SK-N-SH treated with all-trans-retinoic acid at 6 μM for 48 hours (cell line): Measurements from ENCODE around the gene PRKAB1.
"Not testable (repeated sequence)": the region's sequence is repeated elsewhere in the genome, so short reads cannot be mapped to it uniquely, and the experiment has no call there.

Experiments used
- ATAC-seq: fragments of 200-7000 bp; cut with Tn5 transposase; 3 replicates; pipeline ENCODE4 v1.9.1; 2020; ENCODE audit warnings: mild to moderate bottlenecking, moderate library complexity
- ARNTL ChIP-seq: fragments of 450-650 bp; formaldehyde crosslinking; IDR thresholded peaks from 2 replicates; pipeline ENCODE4 v1.5.0; 2020; ENCODE audit warnings: low read depth, mild to moderate bottlenecking, moderate library complexity, borderline replicate concordance
- BACH2 ChIP-seq: fragments of 250-450 bp; sonication (Bioruptor Pico); IDR thresholded peaks from 2 replicates; pipeline ENCODE4 v1.9.0; 2021; ENCODE audit warnings: mild to moderate bottlenecking, borderline replicate concordance
- CSDC2 ChIP-seq: fragments of 250-450 bp; sonication (Bioruptor Pico); IDR thresholded peaks from 2 replicates; pipeline ENCODE4 v1.5.0; 2020; ENCODE audit warnings: mild to moderate bottlenecking, moderate library complexity
- ESRRG ChIP-seq: fragments of 250-450 bp; sonication (Bioruptor Pico); IDR thresholded peaks from 2 replicates; pipeline ENCODE4 v1.6.1; 2021; ENCODE audit warnings: mild to moderate bottlenecking
- GLIS3 ChIP-seq: fragments of 250-450 bp; sonication (Bioruptor Pico); IDR thresholded peaks from 2 replicates; pipeline ENCODE4 v1.5.0; 2020; ENCODE audit warnings: mild to moderate bottlenecking, moderate library complexity
- ISL1 ChIP-seq: fragments of 250-450 bp; sonication (Bioruptor Pico); IDR thresholded peaks from 2 replicates; pipeline ENCODE4 v2.1.2; 2022; ENCODE audit warnings: mild to moderate bottlenecking, moderate library complexity
- OSR1 ChIP-seq: fragments of 250-450 bp; sonication (Bioruptor Pico); IDR thresholded peaks from 2 replicates; pipeline ENCODE4 v1.8.0; 2022; ENCODE audit warnings: moderate library complexity, mild to moderate bottlenecking, inconsistent platforms
- PPARA ChIP-seq: fragments of 250-450 bp; sonication (Bioruptor Pico); IDR thresholded peaks from 2 replicates; pipeline ENCODE4 v1.5.0; 2020; ENCODE audit warnings: mild to moderate bottlenecking, borderline replicate concordance
- RARB ChIP-seq: fragments of 250-450 bp; sonication (Bioruptor Pico); IDR thresholded peaks from 2 replicates; pipeline ENCODE4 v1.8.0; 2021; ENCODE audit warnings: mild to moderate bottlenecking, moderate library complexity
- SNAI2 ChIP-seq: fragments of 250-450 bp; sonication (Bioruptor Pico); IDR thresholded peaks from 2 replicates; pipeline ENCODE4 v1.5.0; 2020; ENCODE audit warnings: mild to moderate bottlenecking, moderate library complexity
- TCF4 ChIP-seq: fragments of 250-450 bp; sonication (Bioruptor Pico); IDR thresholded peaks from 2 replicates; pipeline ENCODE4 v1.8.0; 2021; ENCODE audit warnings: mild to moderate bottlenecking, moderate library complexity, borderline replicate concordance
- TOX ChIP-seq: fragments of 250-450 bp; sonication (Bioruptor Pico); IDR thresholded peaks from 2 replicates; pipeline ENCODE4 v1.8.0; 2021; ENCODE audit warnings: mild to moderate bottlenecking, moderate library complexity, borderline replicate concordance
- ZFP3 ChIP-seq: fragments of 250-450 bp; sonication (Bioruptor Pico); IDR thresholded peaks from 2 replicates; pipeline ENCODE4 v1.5.0; 2020; ENCODE audit warnings: mild to moderate bottlenecking, moderate library complexity
- ZFP30 ChIP-seq: fragments of 450-650 bp; formaldehyde crosslinking; IDR thresholded peaks from 2 replicates; pipeline ENCODE4 v1.5.0; 2022; ENCODE audit warnings: mild to moderate bottlenecking, moderate library complexity
- ZNF565 ChIP-seq: fragments of 450-650 bp; formaldehyde crosslinking; conservative IDR thresholded peaks from 2 replicates; pipeline ENCODE4 v1.5.0; 2020; ENCODE audit warnings: low read depth, mild to moderate bottlenecking, moderate library complexity
- ZNF70 ChIP-seq: fragments of 450-650 bp; formaldehyde crosslinking; IDR thresholded peaks from 2 replicates; pipeline ENCODE4 v1.5.0; 2020; ENCODE audit warnings: mild to moderate bottlenecking, moderate library complexity
- ZNF8 ChIP-seq: fragments of 450-650 bp; formaldehyde crosslinking; IDR thresholded peaks from 2 replicates; pipeline ENCODE4 v1.5.0; 2020; ENCODE audit warnings: mild to moderate bottlenecking, moderate library complexity
- TF ChIP-seq, protein P1 (sequence below): fragments of 250-450 bp; sonication (Bioruptor Pico); IDR thresholded peaks from 2 replicates; pipeline ENCODE4 v1.8.0; 2021; ENCODE audit warnings: low read depth, mild to moderate bottlenecking, moderate library complexity, borderline replicate concordance
- TF ChIP-seq, protein P2 (sequence below): fragments of 250-450 bp; sonication (Bioruptor Pico); IDR thresholded peaks from 2 replicates; pipeline ENCODE4 v1.5.1; 2021; ENCODE audit warnings: mild to moderate bottlenecking, moderate library complexity
- TF ChIP-seq, protein P3 (sequence below): fragments of 250-450 bp; sonication (Bioruptor Pico); IDR thresholded peaks from 2 replicates; pipeline ENCODE4 v1.5.1; 2020; ENCODE audit warnings: low read depth, mild to moderate bottlenecking, moderate library complexity
- TF ChIP-seq, protein P4 (sequence below): fragments of 250-450 bp; sonication (Bioruptor Pico); IDR thresholded peaks from 2 replicates; pipeline ENCODE4 v1.8.0; 2020; ENCODE audit warnings: mild to moderate bottlenecking, moderate library complexity, borderline replicate concordance
- TF ChIP-seq, protein P5 (sequence below): fragments of 250-450 bp; sonication (Bioruptor Pico); IDR thresholded peaks from 2 replicates; pipeline ENCODE4 v1.5.0; 2020; ENCODE audit warnings: mild to moderate bottlenecking, moderate library complexity

The PRKAB1 gene, protein sequence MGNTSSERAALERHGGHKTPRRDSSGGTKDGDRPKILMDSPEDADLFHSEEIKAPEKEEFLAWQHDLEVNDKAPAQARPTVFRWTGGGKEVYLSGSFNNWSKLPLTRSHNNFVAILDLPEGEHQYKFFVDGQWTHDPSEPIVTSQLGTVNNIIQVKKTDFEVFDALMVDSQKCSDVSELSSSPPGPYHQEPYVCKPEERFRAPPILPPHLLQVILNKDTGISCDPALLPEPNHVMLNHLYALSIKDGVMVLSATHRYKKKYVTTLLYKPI

DNA sequence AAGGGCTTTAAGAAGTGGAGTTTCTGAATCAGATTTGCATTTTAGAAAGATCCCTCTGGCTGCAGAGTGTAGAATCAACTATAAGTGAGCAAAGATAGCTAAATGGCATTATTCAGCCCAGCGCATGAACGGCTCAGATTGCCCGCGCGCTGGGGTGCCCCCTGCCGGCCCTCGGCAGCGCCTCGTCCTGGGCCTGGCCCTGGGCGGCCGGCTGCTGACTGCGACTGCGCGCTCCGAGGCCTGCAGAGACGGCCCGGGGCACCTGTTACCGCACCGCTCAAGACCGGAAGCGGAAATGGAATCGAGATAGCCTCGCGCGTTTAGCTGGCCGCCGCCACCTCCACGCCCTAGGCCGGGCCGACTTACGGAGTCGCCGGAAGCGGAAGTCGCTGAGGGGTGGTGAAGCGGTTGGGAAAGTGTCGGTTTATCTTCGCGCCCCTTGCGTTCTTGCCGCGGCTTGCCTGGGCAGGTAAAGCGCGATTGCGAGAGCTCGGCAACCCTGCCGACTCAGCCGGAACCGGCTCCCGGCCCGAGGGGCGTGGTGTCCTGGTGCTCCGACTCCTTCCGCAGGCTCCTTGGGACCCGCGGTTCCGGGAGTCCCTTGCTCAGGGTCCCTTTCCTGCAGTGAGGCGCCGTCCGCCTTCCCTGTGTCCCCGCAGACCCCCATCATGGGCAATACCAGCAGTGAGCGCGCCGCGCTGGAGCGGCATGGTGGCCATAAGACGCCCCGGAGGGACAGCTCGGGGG lies at the start of gene PRKAB1:
PRKAB1 (plus strand) TSS at position 557 of the 747 bp plus-strand sequence; CDS start at position 669, 112 bp downstream.
- ATAC-seq, result peak; percentile 100
- TF ChIP-seq RARB (CRISPR knock-in tag) (no peak), GLIS3 (no peak; the same call in 1 of the 2 replicates), CSDC2 (CRISPR knock-in tag) (no peak), OSR1 (no peak), ZFP3 (CRISPR knock-in tag) (0 out of 2 replicates have a peak, but pooled peaks have one; percentile 24), SNAI2 (peak; percentile 97; the same call in 1 of the 2 replicates), ZNF70 (no peak)
- TF ChIP-seq, all 23 proteins: peak for 2

DNA sequence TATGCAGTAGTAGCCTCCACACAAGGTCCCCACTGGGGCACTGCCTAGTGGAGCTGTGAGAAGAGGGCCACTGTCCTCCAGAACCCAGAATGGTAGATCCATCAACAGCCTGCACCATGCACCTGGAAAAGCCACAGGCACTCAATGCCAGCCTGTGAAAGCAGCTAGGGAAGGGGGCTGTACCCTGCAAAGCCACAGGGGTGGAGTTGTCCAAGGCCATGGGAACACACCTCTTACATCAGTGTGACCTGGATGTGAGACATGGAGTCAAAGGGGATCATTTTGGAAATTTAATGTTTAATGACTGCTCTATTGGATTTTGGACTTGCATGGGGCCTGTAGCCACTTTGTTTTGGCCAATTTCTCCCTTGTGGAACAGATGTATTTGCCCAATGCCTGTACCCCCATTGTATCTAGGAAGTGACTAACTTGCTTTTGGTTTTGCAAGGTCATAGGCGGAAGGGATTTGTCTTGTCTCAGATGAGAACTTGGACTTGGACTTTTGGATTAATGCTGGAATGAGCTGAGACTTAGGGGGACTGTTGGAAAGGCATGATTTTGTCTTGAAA lies 49.5 kb upstream of the PRKAB1 start:
- ATAC-seq, result not testable (repeated sequence)

DNA sequence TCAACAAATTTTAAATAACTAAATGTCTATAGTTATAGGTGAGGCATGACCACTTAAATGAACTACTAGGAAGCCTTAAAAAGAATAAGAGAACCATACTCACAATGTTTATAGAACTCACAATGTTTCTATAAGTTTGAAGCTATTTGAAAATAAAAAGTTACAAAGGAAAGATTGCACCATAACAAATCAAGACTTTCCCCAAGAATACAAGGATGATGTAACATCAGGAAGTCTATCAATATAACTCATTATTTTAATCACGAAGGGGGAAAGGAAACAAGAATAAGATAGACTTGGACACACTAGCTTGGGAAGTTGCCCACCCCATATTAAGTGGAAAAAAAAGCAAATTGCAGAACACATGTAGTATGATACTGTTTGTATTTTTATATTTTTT lies 47.4 kb upstream of the PRKAB1 start:
- TF ChIP-seq ZNF565 (CRISPR knock-in tag) (no peak), ZNF70 (no peak), TOX (no peak), GLIS3 (no peak), TCF4 (CRISPR knock-in tag) (no peak), ZFP3 (CRISPR knock-in tag) (no peak), ARNTL (CRISPR knock-in tag) (no peak), RARB (CRISPR knock-in tag) (no peak), BACH2 (CRISPR knock-in tag) (no peak), CSDC2 (CRISPR knock-in tag) (no peak), ESRRG (no peak), PPARA (CRISPR knock-in tag) (no peak), SNAI2 (no peak), ZNF8 (no peak), OSR1 (no peak), ISL1 (no peak)
- TF ChIP-seq, protein P1, sequence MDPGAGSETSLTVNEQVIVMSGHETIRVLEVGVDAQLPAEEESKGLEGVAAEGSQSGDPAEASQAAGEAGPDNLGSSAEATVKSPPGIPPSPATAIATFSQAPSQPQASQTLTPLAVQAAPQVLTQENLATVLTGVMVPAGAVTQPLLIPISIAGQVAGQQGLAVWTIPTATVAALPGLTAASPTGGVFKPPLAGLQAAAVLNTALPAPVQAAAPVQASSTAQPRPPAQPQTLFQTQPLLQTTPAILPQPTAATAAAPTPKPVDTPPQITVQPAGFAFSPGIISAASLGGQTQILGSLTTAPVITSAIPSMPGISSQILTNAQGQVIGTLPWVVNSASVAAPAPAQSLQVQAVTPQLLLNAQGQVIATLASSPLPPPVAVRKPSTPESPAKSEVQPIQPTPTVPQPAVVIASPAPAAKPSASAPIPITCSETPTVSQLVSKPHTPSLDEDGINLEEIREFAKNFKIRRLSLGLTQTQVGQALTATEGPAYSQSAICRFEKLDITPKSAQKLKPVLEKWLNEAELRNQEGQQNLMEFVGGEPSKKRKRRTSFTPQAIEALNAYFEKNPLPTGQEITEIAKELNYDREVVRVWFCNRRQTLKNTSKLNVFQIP (CRISPR knock-in tag), result no peak
- TF ChIP-seq, protein P2, sequence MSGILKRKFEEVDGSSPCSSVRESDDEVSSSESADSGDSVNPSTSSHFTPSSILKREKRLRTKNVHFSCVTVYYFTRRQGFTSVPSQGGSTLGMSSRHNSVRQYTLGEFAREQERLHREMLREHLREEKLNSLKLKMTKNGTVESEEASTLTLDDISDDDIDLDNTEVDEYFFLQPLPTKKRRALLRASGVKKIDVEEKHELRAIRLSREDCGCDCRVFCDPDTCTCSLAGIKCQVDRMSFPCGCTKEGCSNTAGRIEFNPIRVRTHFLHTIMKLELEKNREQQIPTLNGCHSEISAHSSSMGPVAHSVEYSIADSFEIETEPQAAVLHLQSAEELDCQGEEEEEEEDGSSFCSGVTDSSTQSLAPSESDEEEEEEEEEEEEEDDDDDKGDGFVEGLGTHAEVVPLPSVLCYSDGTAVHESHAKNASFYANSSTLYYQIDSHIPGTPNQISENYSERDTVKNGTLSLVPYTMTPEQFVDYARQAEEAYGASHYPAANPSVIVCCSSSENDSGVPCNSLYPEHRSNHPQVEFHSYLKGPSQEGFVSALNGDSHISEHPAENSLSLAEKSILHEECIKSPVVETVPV (CRISPR knock-in tag), result no peak
- TF ChIP-seq, protein P3, sequence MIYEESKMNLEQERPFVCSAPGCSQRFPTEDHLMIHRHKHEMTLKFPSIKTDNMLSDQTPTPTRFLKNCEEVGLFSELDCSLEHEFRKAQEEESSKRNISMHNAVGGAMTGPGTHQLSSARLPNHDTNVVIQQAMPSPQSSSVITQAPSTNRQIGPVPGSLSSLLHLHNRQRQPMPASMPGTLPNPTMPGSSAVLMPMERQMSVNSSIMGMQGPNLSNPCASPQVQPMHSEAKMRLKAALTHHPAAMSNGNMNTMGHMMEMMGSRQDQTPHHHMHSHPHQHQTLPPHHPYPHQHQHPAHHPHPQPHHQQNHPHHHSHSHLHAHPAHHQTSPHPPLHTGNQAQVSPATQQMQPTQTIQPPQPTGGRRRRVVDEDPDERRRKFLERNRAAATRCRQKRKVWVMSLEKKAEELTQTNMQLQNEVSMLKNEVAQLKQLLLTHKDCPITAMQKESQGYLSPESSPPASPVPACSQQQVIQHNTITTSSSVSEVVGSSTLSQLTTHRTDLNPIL (CRISPR knock-in tag), result no peak
- TF ChIP-seq, protein P4, sequence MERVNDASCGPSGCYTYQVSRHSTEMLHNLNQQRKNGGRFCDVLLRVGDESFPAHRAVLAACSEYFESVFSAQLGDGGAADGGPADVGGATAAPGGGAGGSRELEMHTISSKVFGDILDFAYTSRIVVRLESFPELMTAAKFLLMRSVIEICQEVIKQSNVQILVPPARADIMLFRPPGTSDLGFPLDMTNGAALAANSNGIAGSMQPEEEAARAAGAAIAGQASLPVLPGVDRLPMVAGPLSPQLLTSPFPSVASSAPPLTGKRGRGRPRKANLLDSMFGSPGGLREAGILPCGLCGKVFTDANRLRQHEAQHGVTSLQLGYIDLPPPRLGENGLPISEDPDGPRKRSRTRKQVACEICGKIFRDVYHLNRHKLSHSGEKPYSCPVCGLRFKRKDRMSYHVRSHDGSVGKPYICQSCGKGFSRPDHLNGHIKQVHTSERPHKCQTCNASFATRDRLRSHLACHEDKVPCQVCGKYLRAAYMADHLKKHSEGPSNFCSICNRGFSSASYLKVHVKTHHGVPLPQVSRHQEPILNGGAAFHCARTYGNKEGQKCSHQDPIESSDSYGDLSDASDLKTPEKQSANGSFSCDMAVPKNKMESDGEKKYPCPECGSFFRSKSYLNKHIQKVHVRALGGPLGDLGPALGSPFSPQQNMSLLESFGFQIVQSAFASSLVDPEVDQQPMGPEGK (CRISPR knock-in tag), result no peak
- no peak for ATAC-seq

DNA sequence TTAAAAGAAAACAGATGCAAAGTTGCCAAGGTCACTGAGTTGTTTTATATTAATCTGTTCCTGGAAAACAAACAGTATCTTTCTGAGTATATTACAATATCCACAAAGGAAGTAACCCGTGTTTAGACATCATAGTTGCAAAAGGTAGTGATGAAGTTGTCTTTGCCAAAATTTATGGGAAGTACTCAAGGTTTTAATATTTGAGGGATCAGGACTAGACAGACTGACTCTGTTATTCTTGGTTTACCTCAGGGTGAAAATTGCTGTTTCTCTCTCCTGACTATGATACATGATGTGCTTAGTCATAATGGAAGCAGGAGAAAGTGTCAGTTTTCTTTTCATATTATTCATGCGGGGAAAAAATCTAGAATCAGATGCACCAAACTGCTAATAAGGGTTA lies 46.1 kb upstream of the PRKAB1 start:
- ATAC-seq, result peak; percentile 47; the same call in 2 of the 3 replicates
- no peak for TF ChIP-seq BACH2 (CRISPR knock-in tag)
- no peak for TF ChIP-seq OSR1
- no peak for TF ChIP-seq ZFP30
- no peak for TF ChIP-seq ZNF565 (CRISPR knock-in tag)
- TF ChIP-seq, protein P2 (CRISPR knock-in tag), result no peak
- TF ChIP-seq PPARA (CRISPR knock-in tag), result no peak
- TF ChIP-seq, protein P3 (CRISPR knock-in tag), result no peak
- no peak for TF ChIP-seq CSDC2 (CRISPR knock-in tag)
- no peak for TF ChIP-seq ZNF70
- TF ChIP-seq RARB (CRISPR knock-in tag), result no peak
- TF ChIP-seq, protein P5, sequence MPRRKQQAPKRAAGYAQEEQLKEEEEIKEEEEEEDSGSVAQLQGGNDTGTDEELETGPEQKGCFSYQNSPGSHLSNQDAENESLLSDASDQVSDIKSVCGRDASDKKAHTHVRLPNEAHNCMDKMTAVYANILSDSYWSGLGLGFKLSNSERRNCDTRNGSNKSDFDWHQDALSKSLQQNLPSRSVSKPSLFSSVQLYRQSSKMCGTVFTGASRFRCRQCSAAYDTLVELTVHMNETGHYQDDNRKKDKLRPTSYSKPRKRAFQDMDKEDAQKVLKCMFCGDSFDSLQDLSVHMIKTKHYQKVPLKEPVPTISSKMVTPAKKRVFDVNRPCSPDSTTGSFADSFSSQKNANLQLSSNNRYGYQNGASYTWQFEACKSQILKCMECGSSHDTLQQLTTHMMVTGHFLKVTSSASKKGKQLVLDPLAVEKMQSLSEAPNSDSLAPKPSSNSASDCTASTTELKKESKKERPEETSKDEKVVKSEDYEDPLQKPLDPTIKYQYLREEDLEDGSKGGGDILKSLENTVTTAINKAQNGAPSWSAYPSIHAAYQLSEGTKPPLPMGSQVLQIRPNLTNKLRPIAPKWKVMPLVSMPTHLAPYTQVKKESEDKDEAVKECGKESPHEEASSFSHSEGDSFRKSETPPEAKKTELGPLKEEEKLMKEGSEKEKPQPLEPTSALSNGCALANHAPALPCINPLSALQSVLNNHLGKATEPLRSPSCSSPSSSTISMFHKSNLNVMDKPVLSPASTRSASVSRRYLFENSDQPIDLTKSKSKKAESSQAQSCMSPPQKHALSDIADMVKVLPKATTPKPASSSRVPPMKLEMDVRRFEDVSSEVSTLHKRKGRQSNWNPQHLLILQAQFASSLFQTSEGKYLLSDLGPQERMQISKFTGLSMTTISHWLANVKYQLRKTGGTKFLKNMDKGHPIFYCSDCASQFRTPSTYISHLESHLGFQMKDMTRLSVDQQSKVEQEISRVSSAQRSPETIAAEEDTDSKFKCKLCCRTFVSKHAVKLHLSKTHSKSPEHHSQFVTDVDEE, result no peak
- no peak for TF ChIP-seq SNAI2
